Activated naive CD8-positive, alpha-beta T cell treated with anti-CD3 and anti-CD28 coated beads, Interleukin-2, amount 10 ng/mL, durations not matched to agents 7 days and 5 days (primary cell): Measurements from ENCODE around the gene CCDC78. TPM values are rescaled to one million over a fixed set of nuclear protein-coding genes. Genes with fewer than 3 reads are reported as not detected.
"Not testable (repeated sequence)": the region's sequence is repeated elsewhere in the genome, so short reads cannot be mapped to it uniquely, and the experiment has no call there.

Experiments used
- ATAC-seq: fragments of 150-1000 bp; cut with Tn5 transposase; one replicate; pipeline ENCODE4 v1.10.0; 2021; ENCODE audit warnings: low read depth, moderate library complexity
- POLR2A ChIA-PET: fragments of 350-600 bp; sonication (Branson Sonifier 250); formaldehyde crosslinking; loops from one replicate; lab custom pipeline; 2021; ENCODE audit warnings: antibody characterized with exemption; lab: Charles Lee
- DNase-seq: peaks from one replicate; pipeline ENCODE4 v3.0.0; 2021
- H3K27ac Mint-ChIP-seq: one replicate; pipeline ENCODE4 v1.8.0; 2022; ENCODE audit warnings: mild to moderate bottlenecking, mixed read lengths
- H3K27me3 Mint-ChIP-seq: one replicate; pipeline ENCODE4 v1.8.0; 2022; ENCODE audit warnings: mild to moderate bottlenecking, moderate library complexity, mixed read lengths
- H3K36me3 Mint-ChIP-seq: one replicate; pipeline ENCODE4 v1.8.0; 2021; ENCODE audit warnings: mild to moderate bottlenecking, mixed read lengths
- H3K4me1 Mint-ChIP-seq: one replicate; pipeline ENCODE4 v1.8.0; 2021; ENCODE audit warnings: mixed read lengths
- H3K4me3 Mint-ChIP-seq: one replicate; pipeline ENCODE4 v1.8.0; 2022; ENCODE audit warnings: mild to moderate bottlenecking, moderate library complexity, mixed read lengths
- H3K9me3 Mint-ChIP-seq: one replicate; pipeline ENCODE4 v1.8.0; 2021; ENCODE audit warnings: mixed read lengths
- total RNA-seq, 2 experiments: library from RNA; stranded (reverse); gene quantifications; one replicate each; pipeline ENCODE4 v1.2.3, GENCODE V29; 2021

The CCDC78 gene
- total RNA-seq, 2 experiments from 2014 or later: 5.8 to 6.1 TPM

GRCh38 chr16:714558-715476 lies 11.4 kb downstream of the CCDC78 start, which contains the start of gene METRN:
Gene METRN, plus strand, starts transcription at chr16:715118. Its CDS starts 172 bp downstream, at chr16:715290.
- POLR2A ChIA-PET: interaction anchor here (0.6 to 2.3 kb wide), 6 partner anchors 10 to 1219 kb away, joined by 3 to 11 read pairs (median 5); partner anchors contain the start of genes CHTF18, CIAO3 and RPUSD1
- ATAC-seq (peak; percentile 84), DNase-seq (peak; percentile 97)
- no peaks in the 10 kb centered on the region for H3K9me3 Mint-ChIP-seq
- peaks cover 14% of the 10 kb centered on the region for H3K27me3 Mint-ChIP-seq
- no peaks in the 10 kb centered on the region for H3K36me3 Mint-ChIP-seq
- H3K4me3 Mint-ChIP-seq: peak within 1 kb of the TSS; percentile 25
- peaks cover 4% of the 10 kb centered on the region for H3K4me1 Mint-ChIP-seq
- H3K27ac Mint-ChIP-seq: no peak within 1 kb of the TSS

GRCh38 chr16:714079-714478 lies 12.2 kb downstream of the CCDC78 start:
- POLR2A ChIA-PET: interaction anchor here (0.6 to 2.1 kb wide), 2 partner anchors 39 to 74 kb away, joined by 3 to 6 read pairs; partner anchors contain the start of genes CHTF18 and RPUSD1
- peaks cover 4% of the 10 kb centered on the region for H3K4me1 Mint-ChIP-seq
- H3K9me3 Mint-ChIP-seq: no peaks in the 10 kb centered on the region
- no peak overlapping the region for H3K4me3 Mint-ChIP-seq
- ATAC-seq (no peak), DNase-seq (no peak)
- no peak overlapping the region for H3K27ac Mint-ChIP-seq
- H3K36me3 Mint-ChIP-seq: no peaks in the 10 kb centered on the region
- peaks cover 20% of the 10 kb centered on the region for H3K27me3 Mint-ChIP-seq

DNA sequence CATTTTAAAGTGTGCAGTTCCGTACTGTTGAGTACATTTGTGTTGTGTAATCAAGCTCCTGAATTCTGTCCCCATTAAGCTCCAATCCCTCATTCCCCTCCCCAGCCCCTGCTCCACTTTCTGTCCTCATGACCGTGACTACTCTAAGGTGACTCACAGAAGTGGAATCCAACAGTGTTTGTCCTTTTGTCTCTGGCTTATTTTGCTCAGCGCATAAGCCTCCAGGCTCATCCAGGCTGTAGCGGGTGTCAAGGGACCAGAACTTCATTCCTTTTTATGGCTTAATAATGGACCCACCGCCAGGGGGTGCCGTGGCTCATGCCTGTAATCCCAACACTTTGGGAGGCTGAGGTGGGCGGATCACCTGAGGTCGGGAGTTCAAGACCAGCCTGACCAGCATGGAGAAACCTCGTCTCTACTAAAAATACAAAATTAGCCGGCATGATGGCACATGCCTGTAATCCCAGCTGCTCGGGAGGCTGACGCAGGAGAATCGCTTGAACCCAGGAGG lies 13.4 kb downstream of the CCDC78 start:
- DNase-seq, H3K4me1 Mint-ChIP-seq, H3K9me3 Mint-ChIP-seq, H3K27ac Mint-ChIP-seq, ATAC-seq, H3K36me3 Mint-ChIP-seq, H3K4me3 Mint-ChIP-seq: not testable (repeated sequence)
- POLR2A ChIA-PET: interaction anchor here (0.7 to 1.2 kb wide), 4 partner anchors 15 to 73 kb away, joined by 3 to 7 read pairs (median 4); no protein-coding TSS in a partner anchor
- peaks cover 31% of the 10 kb centered on the region for H3K27me3 Mint-ChIP-seq

- H3K27me3 Mint-ChIP-seq: peaks cover 39% of the 10 kb centered on the region
- H3K4me3 Mint-ChIP-seq: no peak overlapping the region
- H3K9me3 Mint-ChIP-seq: no peaks in the 10 kb centered on the region
- POLR2A ChIA-PET: interaction anchor here (1.0 to 1.2 kb wide), 2 partner anchors 29 to 74 kb away, joined by 4 to 5 read pairs; partner anchors contain the start of gene CIAO3
- no peaks in the 10 kb centered on the region for H3K36me3 Mint-ChIP-seq
- ATAC-seq: peak; percentile 66
- peak; percentile 89 for DNase-seq
- H3K27ac Mint-ChIP-seq: no peak overlapping the region
- peaks cover 4% of the 10 kb centered on the region for H3K4me1 Mint-ChIP-seq
Observed at GRCh38 chr16:711548-712320, 14.5 kb downstream of the CCDC78 start.

- peaks cover 41% of the 10 kb centered on the region for H3K27me3 Mint-ChIP-seq
- H3K4me1 Mint-ChIP-seq: peaks cover 3% of the 10 kb centered on the region
- POLR2A ChIA-PET: no interaction called here
- DNase-seq: no peak
- no peak overlapping the region for H3K4me3 Mint-ChIP-seq
- H3K27ac Mint-ChIP-seq: no peak overlapping the region
- no peaks in the 10 kb centered on the region for H3K9me3 Mint-ChIP-seq
- ATAC-seq: no peak
- no peaks in the 10 kb centered on the region for H3K36me3 Mint-ChIP-seq
Observed at GRCh38 chr16:711084-711483, 15.2 kb downstream of the CCDC78 start.

DNA sequence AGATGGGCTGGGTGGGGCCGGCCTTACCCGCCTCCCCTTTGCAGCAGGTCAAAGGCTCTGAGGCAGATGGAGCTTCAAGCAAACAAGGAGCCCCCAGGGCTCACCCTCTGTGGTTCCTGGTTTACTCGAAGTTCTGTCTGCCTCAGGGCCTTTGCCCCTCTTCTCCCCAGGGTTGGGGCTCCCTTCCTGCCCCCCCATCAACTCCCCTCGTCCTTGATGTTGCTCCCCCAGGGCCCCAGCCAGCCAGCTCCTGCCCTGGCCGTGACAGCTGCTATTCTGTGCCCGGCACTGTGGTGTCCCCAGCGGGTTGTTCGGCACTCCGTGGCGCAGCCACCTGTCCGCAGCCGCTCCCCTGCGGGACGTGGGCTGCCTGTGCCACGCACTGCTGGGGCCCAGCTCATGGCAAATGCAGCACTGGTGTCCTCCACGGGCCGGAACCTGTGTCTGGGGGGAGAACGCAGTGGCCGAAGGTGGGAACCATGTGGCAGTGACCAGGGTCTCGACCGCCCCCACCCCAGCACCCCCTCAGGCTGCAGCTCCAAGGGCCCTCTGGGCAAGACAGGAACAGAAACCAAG lies 15.7 kb downstream of the CCDC78 start:
- Mint-ChIP-seq H3K9me3 (no peaks in the 10 kb centered on the region), H3K27me3 (peaks cover 37% of the 10 kb centered on the region), H3K4me3 (no peak overlapping the region), H3K36me3 (no peaks in the 10 kb centered on the region), H3K27ac (no peak overlapping the region), H3K4me1 (peaks cover 3% of the 10 kb centered on the region)
- ATAC-seq (no peak), DNase-seq (no peak)
- POLR2A ChIA-PET: interaction anchor here (0.5 kb wide), 1 partner anchor 347 kb away, joined by 3 read pairs; no protein-coding TSS in a partner anchor

DNA sequence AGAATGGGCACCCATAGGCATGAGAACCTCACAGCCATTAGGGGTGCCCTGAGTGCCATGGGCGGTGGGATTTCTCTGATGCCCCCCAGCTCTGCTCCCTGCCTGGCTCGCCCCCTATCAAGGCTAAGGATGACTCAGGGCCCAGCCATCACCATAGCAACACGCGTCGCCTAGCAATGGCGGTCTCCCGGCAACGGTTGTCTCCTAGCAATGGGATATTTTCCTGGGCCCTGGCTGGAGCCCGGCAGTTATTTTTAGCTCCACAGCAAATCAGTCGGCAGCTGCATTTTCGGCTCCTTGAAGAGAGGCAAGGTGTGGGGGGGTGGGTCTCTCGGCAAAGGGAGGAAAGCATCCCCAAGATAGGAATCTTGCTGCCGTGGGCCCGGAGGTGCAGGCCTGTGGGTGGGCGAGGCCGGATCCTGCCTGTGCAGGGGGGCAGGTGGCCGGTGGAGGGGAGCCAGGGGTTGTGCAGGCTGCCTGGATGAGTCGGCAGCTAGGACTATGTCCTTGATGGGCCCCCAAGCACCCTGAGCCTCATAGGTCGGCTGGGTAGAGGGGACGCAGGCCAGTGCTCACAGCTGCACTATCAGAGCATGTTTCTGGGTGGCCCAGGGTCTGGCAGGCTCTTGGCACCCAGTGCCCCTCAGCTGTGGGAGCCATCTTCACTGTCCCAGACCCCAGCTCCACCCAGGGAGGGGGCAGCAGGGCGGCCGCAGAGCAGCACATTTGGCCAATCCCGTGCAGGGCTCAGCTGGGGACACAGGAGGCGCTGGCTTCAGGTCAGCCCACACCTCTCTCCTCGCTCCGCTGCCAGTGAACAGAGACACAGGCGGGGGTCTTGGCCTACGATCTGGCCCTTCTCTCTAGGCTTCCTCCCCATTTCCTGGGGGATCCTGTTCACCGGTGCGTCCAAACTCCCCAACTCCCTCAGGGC lies 16.4 kb downstream of the CCDC78 start:
- no peak overlapping the region for H3K4me3 Mint-ChIP-seq
- peaks cover 3% of the 10 kb centered on the region for H3K4me1 Mint-ChIP-seq
- H3K27me3 Mint-ChIP-seq: peaks cover 37% of the 10 kb centered on the region
- H3K27ac Mint-ChIP-seq: no peak overlapping the region
- POLR2A ChIA-PET: interaction anchor here (0.5 kb wide), 1 partner anchor 347 kb away, joined by 3 read pairs; no protein-coding TSS in a partner anchor
- H3K36me3 Mint-ChIP-seq: no peaks in the 10 kb centered on the region
- H3K9me3 Mint-ChIP-seq: no peaks in the 10 kb centered on the region
- ATAC-seq: no peak
- no peak for DNase-seq

GRCh38 chr16:708959-709358 lies 17.3 kb downstream of the CCDC78 start:
- Mint-ChIP-seq H3K4me1 (no peaks in the 10 kb centered on the region), H3K27me3 (peaks cover 40% of the 10 kb centered on the region), H3K4me3 (no peak overlapping the region), H3K27ac (no peak overlapping the region), H3K36me3 (no peaks in the 10 kb centered on the region), H3K9me3 (no peaks in the 10 kb centered on the region)
- POLR2A ChIA-PET: interaction anchor here (1.0 kb wide), 1 partner anchor 79 kb away, joined by 4 read pairs; the partner anchor contains the start of genes CHTF18 and RPUSD1
- DNase-seq (no peak), ATAC-seq (no peak)

GRCh38 chr16:708019-708418 lies 18.2 kb downstream of the CCDC78 start:
- DNase-seq: no peak
- POLR2A ChIA-PET: interaction anchor here (1.0 kb wide), 1 partner anchor 80 kb away, joined by 4 read pairs; the partner anchor contains the start of genes CHTF18 and RPUSD1
- no peak for ATAC-seq
- Mint-ChIP-seq H3K27me3 (peaks cover 40% of the 10 kb centered on the region), H3K9me3 (no peaks in the 10 kb centered on the region), H3K4me3 (no peak overlapping the region), H3K27ac (no peak overlapping the region), H3K4me1 (no peaks in the 10 kb centered on the region), H3K36me3 (no peaks in the 10 kb centered on the region)

DNA sequence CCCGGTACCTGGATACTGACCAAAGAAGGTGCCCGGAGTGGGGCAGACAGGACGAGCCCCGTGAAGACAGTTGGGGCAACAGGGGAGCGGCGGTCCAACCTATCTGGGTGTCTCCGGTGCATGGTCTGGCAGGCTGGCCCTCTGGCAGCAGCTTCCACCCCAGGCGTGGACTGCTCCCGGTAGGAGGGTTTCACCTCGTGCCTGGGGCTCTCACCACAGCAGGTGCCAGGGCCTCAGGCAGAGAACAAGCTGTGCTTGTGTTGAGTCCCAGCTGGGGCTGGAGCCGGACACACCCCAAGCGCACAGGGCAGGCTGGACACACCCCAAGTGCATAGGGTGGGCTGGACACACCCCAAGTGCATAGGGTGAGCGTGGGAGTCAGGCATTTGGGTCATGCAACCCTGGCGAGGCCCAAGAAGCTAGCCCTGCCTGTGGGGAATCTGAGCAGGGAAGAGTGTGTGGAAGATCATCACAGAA lies 19.1 kb downstream of the CCDC78 start:
- Mint-ChIP-seq H3K4me3 (no peak overlapping the region), H3K27me3 (peaks cover 42% of the 10 kb centered on the region), H3K27ac (no peak overlapping the region), H3K9me3 (no peaks in the 10 kb centered on the region), H3K4me1 (no peaks in the 10 kb centered on the region), H3K36me3 (no peaks in the 10 kb centered on the region)
- DNase-seq (no peak), ATAC-seq (no peak)
- POLR2A ChIA-PET: interaction anchor here (0.9 kb wide), 1 partner anchor 9 kb away, joined by 3 read pairs; no protein-coding TSS in a partner anchor

DNA sequence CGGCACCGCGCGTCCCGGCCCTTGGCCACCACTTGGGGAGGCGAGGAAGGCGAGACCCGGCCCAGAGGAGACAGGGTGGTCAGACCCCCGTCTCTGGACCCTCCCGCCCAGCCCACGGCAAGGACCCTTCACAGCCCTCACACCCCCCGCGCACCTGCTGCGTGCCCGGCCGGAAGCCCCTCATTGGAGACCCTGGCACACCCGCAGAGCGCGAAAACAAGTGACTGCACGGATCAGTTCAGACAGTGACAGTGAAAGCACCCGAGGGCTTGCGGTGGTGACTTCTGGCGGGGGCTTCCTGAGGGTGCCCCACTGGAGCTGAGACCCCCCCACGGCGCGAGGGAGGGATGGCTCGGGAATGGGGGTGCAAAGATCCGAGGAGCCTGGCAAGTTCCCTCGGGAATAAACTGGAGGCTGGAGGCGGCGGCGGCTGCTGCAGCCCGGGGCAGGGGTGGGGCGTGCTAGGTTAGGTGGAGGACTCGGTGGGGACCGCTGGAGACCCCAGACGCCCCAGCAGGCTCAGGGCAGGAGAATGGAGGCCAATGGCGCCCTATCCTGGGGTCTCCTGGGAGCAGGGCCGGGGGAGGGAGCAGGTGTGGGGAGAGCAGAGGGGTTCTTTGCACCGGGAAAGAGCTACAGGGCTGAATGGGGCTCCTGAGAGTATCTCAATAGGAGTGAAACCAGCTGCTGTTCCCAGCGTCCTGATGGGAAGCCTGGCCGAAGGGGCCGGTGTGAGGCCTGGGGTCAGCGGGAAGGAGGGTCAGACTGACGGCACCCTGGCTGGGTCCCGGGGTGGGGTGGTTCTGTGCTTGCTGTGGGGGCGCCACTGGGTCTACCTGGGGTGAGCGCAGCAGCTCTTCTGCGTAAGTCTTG lies 19.8 kb downstream of the CCDC78 start:
- Mint-ChIP-seq H3K9me3 (no peaks in the 10 kb centered on the region), H3K27ac (no peak overlapping the region), H3K27me3 (peaks cover 48% of the 10 kb centered on the region), H3K4me3 (no peak overlapping the region), H3K36me3 (no peaks in the 10 kb centered on the region), H3K4me1 (no peaks in the 10 kb centered on the region)
- no peak for DNase-seq
- ATAC-seq: no peak
- POLR2A ChIA-PET: interaction anchor here (0.9 to 1.3 kb wide), 2 partner anchors 10 to 11 kb away, joined by 3 read pairs; no protein-coding TSS in a partner anchor
